HPDE6-E6E7 (cell line): ENCODE measurements around the gene FGD4.
"Not testable (repeated sequence)": the region's sequence is repeated elsewhere in the genome, so short reads cannot be mapped to it uniquely, and the experiment has no call there.

Source experiments
- DNase-seq: peaks from one replicate; pipeline ENCODE4 v3.0.0; 2011; ENCODE audit warnings: missing footprints; ENCODE audit errors: extremely low spot score

FGD4 gene

GRCh38 chr12:32560520-32560919, 161.2 kb downstream of the FGD4 start:
- DNase-seq = no peak

- DNase-seq = no peak
Measured at GRCh38 chr12:32561931-32562341, 162.6 kb downstream of the FGD4 start.

GRCh38 chr12:32562413-32562812, 163.1 kb downstream of the FGD4 start:
- not testable (repeated sequence) for DNase-seq

- no peak for DNase-seq
Measured at GRCh38 chr12:32566663-32567295, 167.4 kb downstream of the FGD4 start.

- DNase-seq = no peak
Measured at GRCh38 chr12:32567296-32567674, 167.9 kb downstream of the FGD4 start.

- peak; percentile 58 for DNase-seq
Measured at GRCh38 chr12:32568228-32568627, 168.9 kb downstream of the FGD4 start.

GRCh38 chr12:32569259-32569658, 169.9 kb downstream of the FGD4 start:
- no peak for DNase-seq

- DNase-seq = no peak
Measured at GRCh38 chr12:32574585-32574984, 175.2 kb downstream of the FGD4 start.

- DNase-seq = no peak
Measured at GRCh38 chr12:32577328-32577727, 178.0 kb downstream of the FGD4 start.

GRCh38 chr12:32583534-32583933, 184.2 kb downstream of the FGD4 start:
- no peak for DNase-seq

GRCh38 chr12:32585680-32586079, 186.3 kb downstream of the FGD4 start:
- no peak for DNase-seq

GRCh38 chr12:32586390-32586789, 187.0 kb downstream of the FGD4 start:
- DNase-seq = peak; percentile 34

- DNase-seq = no peak
Measured at GRCh38 chr12:32587581-32588495, 188.5 kb downstream of the FGD4 start.

- no peak for DNase-seq
Measured at GRCh38 chr12:32588604-32589003, 189.2 kb downstream of the FGD4 start.

GRCh38 chr12:32589165-32589865, 190.0 kb downstream of the FGD4 start:
- DNase-seq = no peak

- no peak for DNase-seq
Measured at GRCh38 chr12:32595251-32595650, 195.9 kb downstream of the FGD4 start.

GRCh38 chr12:32596030-32596429, 196.7 kb downstream of the FGD4 start:
- no peak for DNase-seq

- no peak for DNase-seq
Measured at GRCh38 chr12:32598688-32599087, 199.3 kb downstream of the FGD4 start.

GRCh38 chr12:32600681-32601080, 201.3 kb downstream of the FGD4 start:
- no peak for DNase-seq

GRCh38 chr12:32603071-32603470, 203.7 kb downstream of the FGD4 start:
- no peak for DNase-seq

GRCh38 chr12:32603858-32604257, 204.5 kb downstream of the FGD4 start:
- DNase-seq = no peak

- no peak for DNase-seq
Measured at GRCh38 chr12:32604565-32604964, 205.2 kb downstream of the FGD4 start.
